Measurements from ENCODE around the gene TUFT1.
"Not testable (repeated sequence)": the region's sequence is repeated elsewhere in the genome, so short reads cannot be mapped to it uniquely, and the experiment has no call there.

TUFT1 gene

GRCh38 chr1:151512801-151513625 lies 27.1 kb upstream of the TUFT1 start:
- DNase-seq (ENCODE audit: low spot score) = no peak

GRCh38 chr1:151513626-151514121 lies 26.4 kb upstream of the TUFT1 start:
- no peak for DNase-seq (ENCODE audit: low spot score)

GRCh38 chr1:151514366-151514765 lies 25.7 kb upstream of the TUFT1 start:
- DNase-seq (ENCODE audit: low spot score) = no peak

- no peak for DNase-seq (ENCODE audit: low spot score)
Observed at GRCh38 chr1:151515265-151515664, 24.8 kb upstream of the TUFT1 start.

- no peak for DNase-seq (ENCODE audit: low spot score)
Observed at GRCh38 chr1:151516031-151516511, 24.0 kb upstream of the TUFT1 start.

GRCh38 chr1:151518431-151518830 lies 21.7 kb upstream of the TUFT1 start:
- no peak for DNase-seq (ENCODE audit: low spot score)

- no peak for DNase-seq (ENCODE audit: low spot score)
Observed at GRCh38 chr1:151518936-151519335, 21.2 kb upstream of the TUFT1 start.

GRCh38 chr1:151519667-151520066 lies 20.4 kb upstream of the TUFT1 start:
- no peak for DNase-seq (ENCODE audit: low spot score)

- no peak for DNase-seq (ENCODE audit: low spot score)
Observed at GRCh38 chr1:151520359-151520758, 19.8 kb upstream of the TUFT1 start.

- not testable (repeated sequence) for DNase-seq (ENCODE audit: low spot score)
Observed at GRCh38 chr1:151522427-151522826, 17.7 kb upstream of the TUFT1 start.

- no peak for DNase-seq (ENCODE audit: low spot score)
Observed at GRCh38 chr1:151523326-151523725, 16.8 kb upstream of the TUFT1 start.

GRCh38 chr1:151524736-151525135 lies 15.4 kb upstream of the TUFT1 start:
- no peak for DNase-seq (ENCODE audit: low spot score)

GRCh38 chr1:151526735-151527525 lies 13.2 kb upstream of the TUFT1 start:
- DNase-seq (ENCODE audit: low spot score) = no peak

GRCh38 chr1:151529211-151529702 lies 10.9 kb upstream of the TUFT1 start:
- no peak for DNase-seq (ENCODE audit: low spot score)

GRCh38 chr1:151529781-151530180 lies 10.3 kb upstream of the TUFT1 start:
- no peak for DNase-seq (ENCODE audit: low spot score)

- DNase-seq (ENCODE audit: low spot score) = no peak
Observed at GRCh38 chr1:151530461-151530860, 9.6 kb upstream of the TUFT1 start.

GRCh38 chr1:151533870-151534269 lies 6.2 kb upstream of the TUFT1 start:
- no peak for DNase-seq (ENCODE audit: low spot score)

- DNase-seq (ENCODE audit: low spot score) = peak; percentile 78
Observed at GRCh38 chr1:151534662-151535278, 5.3 kb upstream of the TUFT1 start.

- no peak for DNase-seq (ENCODE audit: low spot score)
Observed at GRCh38 chr1:151535326-151536271, 4.5 kb upstream of the TUFT1 start.

- no peak for DNase-seq (ENCODE audit: low spot score)
Observed at GRCh38 chr1:151536499-151536898, 3.6 kb upstream of the TUFT1 start.

- no peak for DNase-seq (ENCODE audit: low spot score)
Observed at GRCh38 chr1:151537112-151537511, 3.0 kb upstream of the TUFT1 start.
